PFSK-1 (cell line): ENCODE results near the gene TNS3.

ENCODE experiments used
- FOXP2 ChIP-seq: optimal IDR thresholded peaks from 2 replicates; pipeline ENCODE3; 2011; ENCODE audit warnings: borderline replicate concordance, control low read depth, inconsistent platforms; ENCODE audit not compliant: insufficient read depth; ENCODE audit errors: extremely low read length, extremely low read depth
- POLR2AphosphoS5 ChIP-seq: IDR thresholded peaks from 2 replicates; pipeline ENCODE4 v1.6.1; 2012; ENCODE audit warnings: low read depth, mild to moderate bottlenecking, control low read depth, low read length, moderate library complexity
- REST ChIP-seq, 2 experiments: IDR thresholded peaks; 2 replicates each; pipeline versions ENCODE4 v1.6.1 to v1.8.0; 2011 to 2012; ENCODE audit warnings: low read depth in 2 of 2, low read length in 2 of 2, control low read depth in 1 of 2, inconsistent platforms in 1 of 2, mild to moderate bottlenecking in 1 of 2, moderate library complexity in 1 of 2; ENCODE audit not compliant: insufficient read depth in 1 of 2
- SIN3A ChIP-seq: IDR thresholded peaks from 2 replicates; pipeline ENCODE4 v1.6.1; 2012; ENCODE audit warnings: mild to moderate bottlenecking, low read length, moderate library complexity, borderline replicate concordance; ENCODE audit not compliant: insufficient read depth
- TAF1 ChIP-seq: IDR thresholded peaks from 2 replicates; pipeline ENCODE4 v1.6.1; 2012; ENCODE audit warnings: low read length, control low read depth, borderline replicate concordance; ENCODE audit not compliant: insufficient read depth

GRCh38 chr7:47546733-47547494 lies 35.0 kb downstream of the TNS3 start:
- no peak for TF ChIP-seq REST (IDR thresholded peaks at IDR 0.05; ENCODE audit: insufficient read depth in 1 of 2, low read depth in 2 of 2, low read length in 2 of 2)
- no peak for TF ChIP-seq TAF1
- TF ChIP-seq POLR2AphosphoS5 = no peak
- no peak for TF ChIP-seq SIN3A
- TF ChIP-seq FOXP2 = no peak
